ENCODE measurements around the gene CCDC192. TPM values are rescaled to one million over a fixed set of nuclear protein-coding genes. Genes with fewer than 3 reads are reported as not detected.
A peak's percentile ranks its signal among the peaks of the same experiment; 100 is the strongest.

The CCDC192 gene
- total RNA-seq, 1 donor from 2014 or later = not detected

GRCh38 chr5:127875235-127876021, 172.2 kb downstream of the CCDC192 start:
- Histone ChIP-seq H3K27me3 (ENCODE audit: low read depth) (no peaks in the 10 kb centered on the region), H3K27ac (no peak overlapping the region), H3K9me3 (no peaks in the 10 kb centered on the region), H3K4me1 (peaks cover 7% of the 10 kb centered on the region), H3K36me3 (no peaks in the 10 kb centered on the region), H3K4me3 (no peak overlapping the region)
- intact Hi-C loops (cut with DNase I) = no loop called here
- peak; percentile 41 for TF ChIP-seq CTCF (IDR thresholded peaks at IDR 0.05)
- peak; percentile 68 to 76 for ATAC-seq
- DNase-seq = no peak

GRCh38 chr5:127876384-127876783, 173.2 kb downstream of the CCDC192 start:
- H3K27ac ChIP-seq = no peak overlapping the region
- ATAC-seq = no peak

GRCh38 chr5:127878174-127878750, 175.1 kb downstream of the CCDC192 start:
- H3K4me1 ChIP-seq = peaks cover 4% of the 10 kb centered on the region
- no peaks in the 10 kb centered on the region for H3K36me3 ChIP-seq
- ATAC-seq (peak; percentile 86 to 87), DNase-seq (no peak)
- peak; percentile 50 for TF ChIP-seq CTCF (IDR thresholded peaks at IDR 0.05)
- H3K9me3 ChIP-seq = no peaks in the 10 kb centered on the region
- H3K27ac ChIP-seq = no peak overlapping the region
- intact Hi-C loops (cut with DNase I) = no loop called here
- no peaks in the 10 kb centered on the region for H3K27me3 ChIP-seq (ENCODE audit: low read depth)
- no peak overlapping the region for H3K4me3 ChIP-seq

More at GRCh38 chr5:127876384-127876783, 173.2 kb downstream of the CCDC192 start:
- no peak for DNase-seq
- no peaks in the 10 kb centered on the region for H3K36me3 ChIP-seq
- no peak for TF ChIP-seq CTCF (IDR thresholded peaks at IDR 0.05)
- no peak overlapping the region for H3K4me3 ChIP-seq
- intact Hi-C loops (cut with DNase I) = no loop called here
- no peaks in the 10 kb centered on the region for H3K27me3 ChIP-seq (ENCODE audit: low read depth)
- no peaks in the 10 kb centered on the region for H3K9me3 ChIP-seq
- peaks cover 7% of the 10 kb centered on the region for H3K4me1 ChIP-seq

GRCh38 chr5:127884416-127884815, 181.2 kb downstream of the CCDC192 start:
- H3K4me1 ChIP-seq = no peaks in the 10 kb centered on the region
- no peak overlapping the region for H3K27ac ChIP-seq
- no peaks in the 10 kb centered on the region for H3K36me3 ChIP-seq
- H3K9me3 ChIP-seq = no peaks in the 10 kb centered on the region
- no peak overlapping the region for H3K4me3 ChIP-seq
- TF ChIP-seq CTCF (IDR thresholded peaks at IDR 0.05) = no peak
- ATAC-seq (no peak), DNase-seq (no peak)
- no peaks in the 10 kb centered on the region for H3K27me3 ChIP-seq (ENCODE audit: low read depth)
- intact Hi-C loops (cut with DNase I) = no loop called here

GRCh38 chr5:127885176-127885575, 182.0 kb downstream of the CCDC192 start:
- H3K4me1 ChIP-seq = no peaks in the 10 kb centered on the region
- no peaks in the 10 kb centered on the region for H3K36me3 ChIP-seq
- no peaks in the 10 kb centered on the region for H3K27me3 ChIP-seq (ENCODE audit: low read depth)
- H3K4me3 ChIP-seq = no peak overlapping the region
- H3K9me3 ChIP-seq = no peaks in the 10 kb centered on the region
- ATAC-seq = no peak
- TF ChIP-seq CTCF (IDR thresholded peaks at IDR 0.05) = no peak
- intact Hi-C loops (cut with DNase I) = no loop called here
- DNase-seq = no peak
- no peak overlapping the region for H3K27ac ChIP-seq
